Ovary (tissue), 9 donors: Measurements from ENCODE around the gene AVP. TPM values are rescaled to one million over a fixed set of nuclear protein-coding genes. Genes with fewer than 3 reads are reported as not detected.

Experiments used
- DNase-seq, 5 donors: peaks; one replicate each; pipeline ENCODE4 v3.0.0-alpha.2; 2019 to 2020
- H3K27ac ChIP-seq, 2 donors: fragments of 200-600 bp; one replicate each; pipeline versions ENCODE4 v1.5.1 to v1.8.0; 2019 to 2022
- H3K27me3 ChIP-seq: fragments of 200-600 bp; one replicate; pipeline ENCODE4 v1.8.0; 2022
- H3K36me3 ChIP-seq: fragments of 200-600 bp; sonication (generic); one replicate; pipeline ENCODE4 v1.5.1; 2019
- H3K4me1 ChIP-seq: one replicate; pipeline ENCODE4 v1.8.1; 2013; ENCODE audit warnings: mild to moderate bottlenecking, moderate library complexity; ENCODE audit not compliant: insufficient read depth
- H3K4me3 ChIP-seq: fragments of 200-600 bp; sonication (generic); one replicate; pipeline ENCODE4 v1.5.1; 2017
- H3K9me3 ChIP-seq, 2 donors: fragments of 200-600 bp in 1 of 2; sonication (generic) in 1 of 2; one replicate each; pipeline versions ENCODE4 v1.5.1 to v1.8.1; 2013 to 2019; ENCODE audit warnings: mild to moderate bottlenecking in 1 of 2, moderate library complexity in 1 of 2
- EP300 ChIP-seq: sonication (generic); formaldehyde crosslinking; IDR thresholded peaks from one replicate; pipeline ENCODE4 v1.6.1; 2017; ENCODE audit warnings: antibody characterized with exemption
- POLR2A ChIP-seq: fragments of 450-650 bp; IDR thresholded peaks from one replicate; pipeline ENCODE4 v1.6.1; 2017; ENCODE audit warnings: antibody characterized with exemption, mild to moderate bottlenecking, moderate library complexity
- WGBS, 3 donors: extraction: QIAGEN DNeasy Blood & Tissue Kit in 1 of 3; methylation state at CpG; one replicate each; pipeline versions ENCODE4 v1.1.5 to v1.1.7; 2013 to 2017; 5-methylcytosine and 5-hydroxymethylcytosine counted together
- intact Hi-C, 4 donors: fragments of 100-400 bp; cut with DNase I; formaldehyde crosslinking; loops; one replicate each; pipeline versions ENCODE4 v1.11.0 to v1.15.1; 2022 to 2023
- polyA plus RNA-seq, 2 donors: library from polyadenylated mRNA; stranded (reverse); fragments of 200-250 nt in 1 of 2; fragments of 350-450 nt in 1 of 2; fragmentation: Illumina TruSeq in 1 of 2; extraction: RNeasy Lipid Tissue Mini Kit (QIAGEN cat#74804) in 1 of 2; gene quantifications; one replicate each; pipeline ENCODE4 v1.2.3, GENCODE V29; 2013 to 2014
- total RNA-seq, 7 donors: library from RNA; depleted of rRNA in 2 of 7; stranded (reverse); fragments of >200 nt in 2 of 7; fragmentation: NEBNext Ultra II Directional in 3 of 7; extraction: Animal tissue kit (Norgen Biotek cat#: 25700) in 3 of 7; gene quantifications; one replicate each; pipeline versions ENCODE4 v1.1.0 to v1.2.4, GENCODE V29; 2016 to 2023
- TF ChIP-seq, protein P1 (sequence below), 3 donors: fragments of 450-650 bp in 2 of 3; fragments of 200-600 bp in 1 of 3; IDR thresholded peaks; one replicate each; pipeline versions ENCODE4 v1.5.1 to v1.8.0; 2016 to 2022; ENCODE audit warnings: antibody characterized with exemption in 3 of 3, mild to moderate bottlenecking in 1 of 3
- donor health status: DM: no; HTN: no; CAD: no; lungs with moderate emphysema.
- donor health status: DM: no; HTN: no; CAD: no.
- donor health status: Bipolar disorder and iron deficiency.
- donor health status: DM: yes; HTN: yes; CAD: no.
- donor health status: DM: no; HTN: no; CAD: no.
- donor health status: DM: yes; HTN: yes; CAD: no.

The AVP gene
- total and polyA plus RNA-seq, 9 donors: not detected

DNA sequence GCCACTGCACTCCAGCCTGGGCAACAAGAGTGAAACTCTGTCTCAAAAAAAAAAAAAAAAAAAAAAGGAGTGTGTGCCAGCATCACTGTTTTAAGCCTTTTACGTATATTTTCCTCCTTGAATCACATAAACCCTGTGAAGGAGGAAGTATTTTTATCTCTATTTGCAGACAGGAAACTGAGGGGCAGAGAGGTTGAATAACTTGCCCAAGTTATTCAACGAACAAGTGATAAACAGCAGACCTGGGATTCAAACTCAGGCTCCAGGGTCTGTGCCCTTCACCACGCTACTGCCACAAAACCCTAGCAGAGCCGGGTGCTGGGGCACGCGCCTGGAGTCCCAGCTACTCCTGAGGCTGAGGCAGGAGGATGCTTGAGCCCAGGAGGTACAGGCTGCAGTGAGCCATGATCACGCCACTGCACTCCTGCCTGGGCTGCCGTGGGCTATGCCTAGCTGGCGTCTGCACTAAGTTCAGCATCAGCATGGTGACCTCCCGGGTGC, 9.4 kb upstream of the AVP start:
- no peak for TF ChIP-seq EP300
- no peak for TF ChIP-seq POLR2A
- TF ChIP-seq, protein P1, sequence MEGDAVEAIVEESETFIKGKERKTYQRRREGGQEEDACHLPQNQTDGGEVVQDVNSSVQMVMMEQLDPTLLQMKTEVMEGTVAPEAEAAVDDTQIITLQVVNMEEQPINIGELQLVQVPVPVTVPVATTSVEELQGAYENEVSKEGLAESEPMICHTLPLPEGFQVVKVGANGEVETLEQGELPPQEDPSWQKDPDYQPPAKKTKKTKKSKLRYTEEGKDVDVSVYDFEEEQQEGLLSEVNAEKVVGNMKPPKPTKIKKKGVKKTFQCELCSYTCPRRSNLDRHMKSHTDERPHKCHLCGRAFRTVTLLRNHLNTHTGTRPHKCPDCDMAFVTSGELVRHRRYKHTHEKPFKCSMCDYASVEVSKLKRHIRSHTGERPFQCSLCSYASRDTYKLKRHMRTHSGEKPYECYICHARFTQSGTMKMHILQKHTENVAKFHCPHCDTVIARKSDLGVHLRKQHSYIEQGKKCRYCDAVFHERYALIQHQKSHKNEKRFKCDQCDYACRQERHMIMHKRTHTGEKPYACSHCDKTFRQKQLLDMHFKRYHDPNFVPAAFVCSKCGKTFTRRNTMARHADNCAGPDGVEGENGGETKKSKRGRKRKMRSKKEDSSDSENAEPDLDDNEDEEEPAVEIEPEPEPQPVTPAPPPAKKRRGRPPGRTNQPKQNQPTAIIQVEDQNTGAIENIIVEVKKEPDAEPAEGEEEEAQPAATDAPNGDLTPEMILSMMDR (IDR thresholded peaks at IDR 0.05): no peak
- Histone ChIP-seq H3K27ac (no peak overlapping the region), H3K4me3 (no peak overlapping the region), H3K36me3 (no peaks in the 10 kb centered on the region), H3K4me1 (no peaks in the 10 kb centered on the region), H3K9me3 (no peaks in the 10 kb centered on the region), H3K27me3 (no peaks in the 10 kb centered on the region)
- intact Hi-C loops: no loop called here
- no peak for DNase-seq
- WGBS, 3 donors: 69 to 75% (median 71%) methylated on average over 10 of the region's 10 CpGs

GRCh38 chr20:3092611-3093379, 8.3 kb upstream of the AVP start:
- Histone ChIP-seq H3K9me3 (no peaks in the 10 kb centered on the region), H3K27me3 (no peaks in the 10 kb centered on the region), H3K4me1 (no peaks in the 10 kb centered on the region), H3K4me3 (no peak overlapping the region), H3K27ac (no peak overlapping the region), H3K36me3 (no peaks in the 10 kb centered on the region)
- intact Hi-C loops: no loop called here
- TF ChIP-seq POLR2A: no peak
- TF ChIP-seq EP300: no peak
- TF ChIP-seq, protein P1 (IDR thresholded peaks at IDR 0.05): no peak
- DNase-seq: no peak
- 8 to 18% (median 9%) methylated on average over 59 to 81 of the region's 81 CpGs for WGBS, 3 donors

- no peak overlapping the region for H3K27ac ChIP-seq
- H3K4me1 ChIP-seq: no peaks in the 10 kb centered on the region
- TF ChIP-seq EP300 (no peak), POLR2A (no peak)
- no peaks in the 10 kb centered on the region for H3K9me3 ChIP-seq
- no peaks in the 10 kb centered on the region for H3K36me3 ChIP-seq
- H3K4me3 ChIP-seq: no peak overlapping the region
- intact Hi-C loops: no loop called here
- 0 to 10% (median 4%) methylated on average over 1 of the region's 1 CpG for WGBS, 3 donors
- DNase-seq: no peak
- H3K27me3 ChIP-seq: no peaks in the 10 kb centered on the region
Observed at GRCh38 chr20:3090565-3090964, 6.0 kb upstream of the AVP start.

- no peak for DNase-seq
- Histone ChIP-seq H3K4me3 (no peak overlapping the region), H3K9me3 (no peaks in the 10 kb centered on the region), H3K4me1 (peaks cover 1% of the 10 kb centered on the region), H3K27me3 (no peaks in the 10 kb centered on the region), H3K36me3 (no peaks in the 10 kb centered on the region), H3K27ac (no peak overlapping the region)
- intact Hi-C loops: no loop called here
- WGBS, 3 donors: 74 to 82% (median 82%) methylated on average over 7 of the region's 7 CpGs
- TF ChIP-seq POLR2A: no peak
- TF ChIP-seq, protein P1 (IDR thresholded peaks at IDR 0.05): no peak
Observed at GRCh38 chr20:3088031-3088430, 3.5 kb upstream of the AVP start.

GRCh38 chr20:3085571-3086072, 1.1 kb upstream of the AVP start:
- H3K4me1 ChIP-seq: peaks cover 8% of the 10 kb centered on the region
- no peak for DNase-seq
- H3K27ac ChIP-seq: no peak overlapping the region
- H3K4me3 ChIP-seq: no peak overlapping the region
- WGBS, 3 donors: 94 to 97% (median 95%) methylated on average over 8 of the region's 8 CpGs
- TF ChIP-seq EP300 (no peak), POLR2A (no peak)
- TF ChIP-seq, protein P1 (IDR thresholded peaks at IDR 0.05): no peak
- no peaks in the 10 kb centered on the region for H3K27me3 ChIP-seq
- H3K36me3 ChIP-seq: no peaks in the 10 kb centered on the region
- no peaks in the 10 kb centered on the region for H3K9me3 ChIP-seq
- intact Hi-C loops: no loop called here
